RPMI7951 (cell line): ENCODE results near the gene MAGEL2. TPM values are rescaled to one million over a fixed set of nuclear protein-coding genes. Genes with fewer than 3 reads are reported as not detected.

Experiments used
- DNase-seq: peaks from one replicate; pipeline ENCODE4 v3.0.0-alpha.2; 2012; ENCODE audit warnings: low read depth
- total RNA-seq: library from RNA; depleted of rRNA; stranded (reverse); fragments of >200 nt; shearing (Covaris generic); gene quantifications from 2 replicates; pipeline ENCODE4 v1.2.3, GENCODE V29; 2014; rRNA removed

Gene MAGEL2
- not detected in 2 replicates for total RNA-seq

DNA sequence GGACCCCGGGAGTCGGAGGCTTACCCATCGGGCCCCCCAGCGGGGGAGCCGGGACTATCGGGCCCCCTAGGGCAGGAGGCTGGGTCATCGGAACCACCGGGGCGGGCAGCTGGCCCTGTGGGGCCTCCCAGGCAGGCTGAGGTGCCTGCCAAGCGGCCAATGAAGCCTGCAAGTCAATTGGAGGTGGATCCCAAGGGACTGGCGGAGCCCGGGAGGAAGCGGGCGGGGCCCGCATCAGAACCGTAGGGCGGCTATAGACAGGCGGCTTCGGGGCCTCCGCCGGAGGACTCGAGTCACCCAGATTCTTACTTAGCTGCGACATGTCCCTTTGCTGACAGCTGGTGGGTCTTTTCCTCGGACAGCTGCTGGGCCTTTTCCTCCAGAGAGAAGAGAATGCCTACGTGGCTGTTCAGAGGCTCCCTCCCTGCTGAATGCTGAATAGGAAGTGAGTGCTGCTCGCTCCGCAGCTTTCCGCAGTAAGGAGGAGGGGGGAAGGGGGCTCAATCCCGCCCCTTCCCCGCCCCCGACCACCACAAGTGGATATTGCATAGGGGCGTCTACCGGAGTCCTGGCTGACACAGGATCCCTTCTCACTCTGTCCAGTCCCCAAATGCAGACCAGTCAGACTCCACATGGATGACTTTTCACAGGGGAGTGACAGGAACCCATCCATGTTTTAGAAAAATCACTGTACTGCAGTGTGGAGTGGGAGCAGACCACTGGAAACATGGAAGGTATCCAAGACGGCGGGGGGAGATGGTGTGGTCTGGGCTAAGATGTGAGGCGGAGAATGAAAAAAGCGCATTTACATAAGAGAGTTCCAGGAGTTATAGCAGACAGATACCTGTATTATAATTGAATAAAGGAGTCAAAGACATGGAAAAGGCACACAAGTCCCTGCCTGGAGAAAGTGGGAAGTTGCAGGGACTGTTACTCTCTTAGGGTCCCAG is at the start of gene MAGEL2:
Gene MAGEL2 (minus strand): TSS at position 447 of the 950 bp plus-strand sequence. CDS start 125 bp downstream, at position 322.
- DNase-seq: no peak

DNA sequence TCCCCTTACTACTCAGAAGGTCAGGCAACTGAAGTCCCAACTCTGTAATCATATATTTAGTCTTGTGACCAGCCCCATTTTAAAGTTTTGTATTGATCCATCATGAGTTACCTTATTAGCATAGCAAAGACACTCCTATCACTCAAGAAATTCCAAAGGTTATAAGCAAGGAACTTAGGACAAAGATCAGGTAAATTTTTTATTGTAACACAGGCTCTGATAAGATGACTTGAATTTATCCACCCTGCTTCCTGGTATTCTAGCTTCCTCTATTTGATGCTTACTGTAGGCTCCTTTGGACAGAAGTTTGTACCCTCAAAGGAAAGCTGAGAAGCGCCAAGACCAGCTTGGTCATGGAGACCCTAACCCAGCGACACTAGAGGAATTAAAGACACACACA is 47.6 kb upstream of the MAGEL2 start:
- DNase-seq: no peak

GRCh38 chr15:23694592-23694991 is 46.9 kb upstream of the MAGEL2 start:
- no peak for DNase-seq

DNA sequence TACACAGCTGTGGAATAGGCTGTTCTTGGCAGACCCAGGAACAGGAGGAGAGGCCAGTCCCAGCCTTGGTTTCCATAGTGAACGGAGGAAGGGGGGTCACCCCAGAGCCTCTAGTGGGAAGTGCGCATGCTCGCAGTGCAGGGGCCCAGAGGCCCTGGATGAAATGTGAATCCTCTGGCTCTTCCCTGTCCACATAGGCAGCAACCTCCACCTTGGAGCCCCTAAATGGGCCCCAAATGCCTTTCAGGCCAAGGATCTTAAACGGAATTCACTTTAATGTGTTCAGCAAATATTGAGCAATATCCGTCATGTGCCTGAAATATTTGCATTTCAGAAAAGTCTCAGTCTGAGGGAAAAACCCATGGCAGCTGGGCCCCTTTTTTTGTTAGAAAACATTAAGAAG is 42.8 kb upstream of the MAGEL2 start:
- DNase-seq: peak; percentile 12

DNA sequence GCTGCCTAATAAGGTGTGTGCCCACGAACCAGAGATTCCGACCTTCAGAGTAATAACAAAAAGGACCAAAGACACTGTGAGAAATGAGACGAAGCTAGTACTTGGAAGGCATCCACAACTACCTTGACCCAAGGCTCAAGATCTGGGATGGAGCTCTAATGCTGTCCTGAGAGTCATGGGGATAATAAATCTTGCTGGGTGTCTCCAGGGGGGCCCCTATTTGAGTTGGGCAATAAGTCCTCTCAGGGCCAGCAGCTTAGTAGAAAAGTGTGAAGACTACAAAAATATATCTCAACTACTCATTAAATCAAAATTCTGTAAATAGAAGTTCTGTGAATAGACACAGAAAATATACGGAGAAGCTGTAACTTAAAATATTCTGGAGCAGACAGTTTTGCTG is 42.3 kb upstream of the MAGEL2 start:
- DNase-seq: no peak

DNA sequence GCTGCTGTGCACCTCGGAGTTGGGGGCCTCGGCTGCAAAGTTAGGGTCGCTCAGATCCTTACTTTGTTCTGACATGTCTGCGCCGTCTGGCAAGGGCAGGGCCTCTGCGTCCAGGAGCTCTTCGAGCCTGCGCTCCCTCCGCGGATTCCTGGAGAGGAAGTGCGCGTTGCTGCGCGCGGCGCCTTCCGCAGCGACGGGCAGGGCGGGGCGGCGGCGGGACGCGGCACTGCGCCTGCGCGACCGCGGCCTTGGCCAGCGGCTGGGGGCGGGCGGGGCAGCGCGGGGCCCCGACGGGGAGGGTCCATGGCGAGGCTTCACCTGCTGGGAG is 39.4 kb upstream of the MAGEL2 start, which contains the start of gene NDN:
Gene NDN (minus strand): TSS at position 163 of the 328 bp plus-strand sequence. CDS start 88 bp downstream, at position 75.
- peak; percentile 31 for DNase-seq

DNA sequence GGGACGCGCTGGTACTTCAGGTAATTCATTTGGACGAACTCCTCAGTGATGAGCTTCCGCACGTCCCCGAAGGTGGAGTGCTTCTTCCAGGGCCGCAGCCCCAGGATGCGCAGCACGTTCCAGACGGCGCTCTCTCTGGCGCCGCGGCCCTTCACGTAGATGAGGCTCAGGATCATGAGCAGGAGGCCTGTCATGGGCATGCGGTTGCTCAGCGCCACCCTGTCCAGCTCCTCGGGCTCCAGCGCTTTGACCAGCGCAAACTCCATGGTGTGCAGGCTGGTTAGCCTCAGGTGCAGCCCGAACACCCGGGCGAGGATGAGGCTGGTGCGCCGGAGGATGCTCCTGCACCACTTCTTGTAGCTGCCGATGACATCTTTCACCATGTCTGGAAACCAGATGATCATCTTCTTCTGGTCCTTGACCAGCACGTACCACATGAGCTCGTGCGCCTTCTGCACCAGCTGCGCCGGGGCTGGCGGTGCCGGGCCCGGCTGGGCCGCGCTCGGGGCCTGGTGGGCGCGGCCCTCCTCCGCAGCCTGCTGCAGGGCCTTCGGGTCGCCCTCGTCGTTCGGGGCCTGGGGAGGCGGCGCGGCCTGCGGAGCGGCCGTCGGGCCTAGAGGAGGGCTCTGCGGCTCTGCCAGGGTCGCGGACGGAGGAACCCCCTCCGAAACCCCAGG is 38.9 kb upstream of the MAGEL2 start:
- no peak for DNase-seq

- DNase-seq: no peak
These were observed 23.8 kb upstream of the MAGEL2 start for GRCh38 chr15:23671481-23671880.

GRCh38 chr15:23670970-23671369 is 23.3 kb upstream of the MAGEL2 start:
- DNase-seq: no peak

DNA sequence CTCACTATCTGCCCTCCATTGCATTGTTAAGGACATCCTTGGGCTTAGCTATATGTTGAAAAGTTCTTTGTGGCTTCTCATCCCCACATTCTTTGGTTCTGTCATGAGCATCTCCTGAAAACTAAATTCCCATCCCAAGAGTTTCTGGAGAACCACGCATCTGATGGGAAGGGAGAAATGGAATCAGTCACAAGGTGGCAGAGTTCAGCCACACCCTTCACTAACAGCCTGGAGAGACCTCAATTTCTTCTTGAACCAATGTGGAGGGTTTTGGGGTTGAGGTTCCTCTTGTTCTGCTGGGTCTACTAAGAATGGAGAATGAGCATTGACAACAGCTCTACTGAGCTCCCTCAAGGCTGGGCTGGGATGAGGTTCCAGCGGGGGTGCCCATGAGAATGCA is 15.6 kb upstream of the MAGEL2 start:
- no peak for DNase-seq

DNA sequence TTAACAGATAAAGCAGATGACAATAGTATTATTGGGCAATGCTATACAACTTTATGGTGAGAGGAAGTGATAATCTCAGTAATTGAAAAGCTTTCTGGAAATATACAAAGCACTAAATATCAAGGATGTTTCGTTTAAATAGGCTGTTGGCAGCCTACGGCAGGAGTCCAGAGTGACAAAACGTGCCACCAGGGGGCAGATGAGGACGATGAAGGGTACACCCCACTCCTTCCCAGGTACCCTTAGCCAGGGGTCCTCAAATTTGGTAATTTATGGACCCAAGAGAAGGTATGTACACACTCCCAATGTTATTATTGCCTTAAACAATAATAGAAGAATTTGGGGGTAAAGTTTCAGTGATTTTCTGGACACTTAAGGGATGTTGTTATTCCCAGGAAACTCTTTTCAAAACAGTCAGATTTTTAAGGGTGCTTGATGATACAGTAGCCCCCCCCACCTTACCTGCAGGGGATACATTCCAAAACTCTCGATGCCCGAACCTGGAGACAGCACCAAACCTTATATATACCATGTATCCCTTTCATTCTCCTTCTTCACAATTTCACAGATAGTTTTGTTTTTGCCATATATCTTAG is 1.4 kb upstream of the MAGEL2 start:
- DNase-seq: no peak

GRCh38 chr15:23647001-23647295 is 719 bp downstream of the MAGEL2 start:
- DNase-seq: no peak

- DNase-seq: no peak
These were observed 1.3 kb downstream of the MAGEL2 start for GRCh38 chr15:23646165-23647000.

DNA sequence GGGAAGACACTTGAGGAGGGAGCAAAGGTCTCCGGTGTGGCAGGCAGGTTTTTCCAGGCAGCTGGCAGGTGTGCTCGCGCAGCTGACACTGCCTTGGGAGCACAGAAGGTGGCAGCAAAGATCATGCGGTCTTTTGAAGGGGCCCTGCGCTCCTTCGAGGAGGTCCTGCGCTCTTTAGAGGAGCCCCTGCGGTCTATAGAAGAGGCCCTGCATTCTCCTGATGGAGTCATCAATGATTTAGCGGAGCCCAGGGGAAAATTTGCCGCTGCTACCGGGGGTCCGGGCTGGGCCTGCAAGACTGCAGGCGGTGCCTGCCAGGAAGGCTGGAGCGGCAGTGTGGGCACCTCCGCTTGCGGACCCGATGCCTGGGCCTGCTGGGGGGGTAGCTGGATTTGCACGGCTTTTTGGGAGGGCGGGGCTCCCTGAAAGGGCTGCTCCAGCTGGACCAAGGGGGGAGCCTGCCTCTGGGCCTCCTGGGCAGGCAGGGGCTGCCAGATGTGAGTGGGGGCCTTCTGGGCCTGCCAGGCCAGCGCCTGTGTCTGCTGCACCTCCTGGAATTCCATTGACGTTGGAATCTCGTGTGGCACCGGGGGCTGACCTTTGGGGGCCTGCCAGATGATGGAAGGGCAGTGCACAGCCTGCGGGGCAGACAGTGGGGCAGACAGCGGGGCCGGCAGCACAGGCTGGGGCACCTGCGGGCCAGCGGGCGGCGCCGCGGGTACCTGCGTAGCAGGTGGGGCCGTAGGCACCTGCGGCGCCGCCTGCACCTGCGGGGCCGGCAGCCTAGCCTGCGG is 2.1 kb downstream of the MAGEL2 start:
- DNase-seq: no peak

DNA sequence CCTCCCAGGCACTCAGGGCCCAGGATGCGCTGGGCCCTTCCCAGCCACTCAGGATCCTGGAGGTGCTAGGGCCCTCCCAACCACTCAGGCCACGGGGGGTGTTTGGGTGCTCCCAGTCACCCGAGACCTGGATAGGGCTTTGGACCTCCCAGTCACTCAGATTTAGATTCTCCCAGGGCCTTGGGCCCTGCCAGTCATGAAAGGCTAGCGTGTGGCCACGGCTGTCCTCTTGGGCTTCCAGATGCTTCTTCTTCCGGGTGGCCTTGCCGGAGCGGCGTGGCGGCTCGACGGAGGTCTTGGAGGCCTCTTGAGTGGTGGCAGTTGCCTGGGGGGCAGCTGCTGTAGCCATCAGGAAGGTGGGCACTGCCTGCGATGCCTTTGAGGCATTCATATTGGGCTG is 2.8 kb downstream of the MAGEL2 start:
- no peak for DNase-seq

DNA sequence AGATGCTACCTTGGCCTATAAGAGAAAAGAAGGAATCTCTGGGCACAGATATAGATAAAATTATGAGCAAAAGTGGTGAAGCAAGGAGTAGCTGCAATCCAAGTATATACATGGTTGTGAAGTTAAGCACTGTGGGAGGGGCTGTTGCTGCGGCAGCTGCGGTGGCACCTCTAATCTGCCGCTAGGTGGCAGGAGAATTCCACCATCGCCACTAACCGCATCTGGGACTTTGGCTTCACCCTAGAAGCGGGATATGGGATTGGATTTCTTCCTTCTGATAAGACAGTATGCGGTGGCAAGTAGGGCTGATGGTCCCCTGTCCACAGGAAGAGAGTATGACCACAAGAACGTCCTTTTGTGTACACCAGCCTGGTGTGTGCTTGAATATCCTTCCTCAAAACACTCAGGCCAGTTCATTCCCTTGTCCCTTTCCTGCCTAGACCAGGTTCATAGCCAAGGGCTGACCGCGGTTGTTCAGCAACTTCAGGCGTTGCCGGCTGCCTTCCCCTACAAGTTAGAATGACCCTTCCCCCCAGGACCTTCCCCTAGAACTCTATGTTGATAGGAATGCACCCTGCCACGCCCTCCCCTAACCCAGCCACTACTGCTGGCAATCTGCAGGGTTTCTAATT is 5.1 kb downstream of the MAGEL2 start:
- DNase-seq: peak; percentile 58

DNA sequence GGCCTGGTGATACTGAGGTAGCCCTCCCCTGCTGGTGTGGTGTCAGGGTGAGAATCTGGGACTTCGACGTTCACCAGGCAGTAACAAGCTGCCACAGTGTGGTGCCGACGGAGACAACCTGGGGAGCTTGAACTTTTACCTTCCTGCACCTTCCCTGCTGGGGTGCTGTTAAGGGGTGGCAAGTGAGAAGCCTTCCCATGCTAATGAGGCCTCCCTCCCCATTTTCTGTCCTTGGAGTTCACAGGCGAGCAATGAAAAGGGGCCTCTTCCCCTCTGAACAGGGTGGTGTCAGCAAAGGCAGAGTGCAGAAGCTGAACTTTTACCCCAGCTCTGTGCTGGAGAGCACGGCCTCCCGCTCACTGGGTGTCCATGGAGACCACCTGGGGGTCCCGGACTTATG is 13.5 kb downstream of the MAGEL2 start:
- DNase-seq: no peak

DNA sequence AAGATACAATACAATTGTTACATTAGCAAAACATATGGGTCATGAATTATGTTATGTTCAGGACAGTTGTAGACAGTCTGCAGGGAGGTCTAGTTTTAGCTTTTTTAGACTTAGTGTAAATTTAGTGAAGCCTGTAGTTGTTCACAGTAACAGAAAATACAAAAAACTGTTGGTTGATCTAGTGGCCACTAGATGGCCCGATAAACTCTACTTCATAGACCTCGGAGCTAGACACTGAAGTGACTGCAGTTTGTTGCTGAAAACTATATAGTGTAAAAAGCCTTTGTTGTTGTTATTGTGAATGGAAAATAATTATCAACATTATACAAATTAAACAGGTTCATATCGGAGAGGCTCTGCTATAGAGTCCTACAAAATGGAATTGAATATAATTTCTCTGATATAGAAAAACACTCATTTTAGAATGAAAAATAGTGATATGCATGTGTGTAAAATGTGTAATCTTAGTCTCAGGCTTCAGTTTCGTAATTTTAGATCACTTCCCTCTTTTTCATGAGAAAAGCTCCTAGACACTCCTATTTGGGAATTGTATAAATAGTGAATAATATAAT is 18.3 kb downstream of the MAGEL2 start:
- peak; percentile 5 for DNase-seq

DNA sequence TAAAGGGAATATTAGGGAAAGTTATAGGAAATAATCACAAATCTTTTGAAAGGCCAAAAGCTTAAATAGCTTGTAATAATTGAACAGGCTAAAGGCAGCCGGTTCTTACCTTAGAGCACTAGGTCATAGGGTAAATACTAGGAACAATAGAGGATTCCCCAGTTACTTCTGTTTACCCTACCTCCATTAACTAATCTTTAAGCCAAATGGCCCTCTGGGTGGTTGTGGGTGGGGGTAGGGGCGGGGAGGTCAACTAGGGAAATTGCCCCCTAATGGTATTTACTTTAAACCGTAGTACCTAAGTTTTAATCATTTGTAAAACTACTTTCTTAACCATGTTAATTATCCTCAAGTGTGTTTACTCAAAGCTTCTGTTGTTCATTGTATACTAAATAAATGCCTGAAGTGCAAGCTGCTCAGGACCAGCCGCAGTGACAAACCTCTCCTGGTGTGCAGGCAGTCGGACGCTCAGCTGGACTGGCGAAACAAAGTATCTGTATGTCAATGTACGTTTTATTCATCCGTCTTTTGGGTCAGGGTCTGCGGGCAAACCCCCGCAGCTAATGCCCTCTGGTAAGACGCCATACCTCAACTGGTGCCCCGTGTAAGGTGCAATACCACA is 18.9 kb downstream of the MAGEL2 start:
- DNase-seq: no peak

DNA sequence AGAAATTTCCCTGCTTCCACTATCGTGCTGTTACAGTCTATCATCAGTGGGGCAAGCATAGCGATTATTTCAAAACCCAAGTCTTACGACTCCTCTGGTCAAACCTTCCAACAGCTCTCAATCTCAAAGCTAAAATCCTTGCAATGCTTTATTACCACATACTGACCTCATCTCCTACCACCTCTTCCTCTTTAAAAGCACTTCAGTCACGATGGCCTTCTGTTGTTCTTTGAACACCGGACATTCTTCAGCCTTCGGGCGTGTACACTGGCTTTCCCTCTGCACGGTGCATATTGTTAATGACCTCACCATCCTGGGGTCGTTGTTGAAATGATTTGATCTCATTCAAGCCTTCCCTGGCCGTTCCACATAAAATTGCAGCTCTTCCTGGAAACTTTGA is 31.1 kb downstream of the MAGEL2 start:
- DNase-seq: no peak
